Neural progenitor cell (in vitro differentiated cells): ENCODE data around the gene EPHA10. TPM values are rescaled to one million over a fixed set of nuclear protein-coding genes. Genes with fewer than 3 reads are reported as not detected.
A peak's percentile ranks its signal among the peaks of the same experiment; 100 is the strongest.

Experiments used
- DNase-seq: peaks from one replicate; pipeline ENCODE4 v3.0.0-alpha.2; 2016; ENCODE audit warnings: low spot score
- H2AFZ ChIP-seq: fragments of 200-600 bp; sonication (generic); replicated peaks from 2 replicates; pipeline ENCODE4 v1.6.1; 2016; ENCODE audit warnings: antibody characterized with exemption
- H3F3A ChIP-seq: fragments of 200-600 bp; sonication (generic); 2 replicates; pipeline ENCODE4 v1.6.1; 2016; ENCODE audit warnings: antibody characterized with exemption, low read depth
- H3K27ac ChIP-seq: fragments of 200-600 bp; sonication (generic); 2 replicates; pipeline ENCODE4 v1.5.1; 2016; ENCODE audit warnings: mild to moderate bottlenecking
- H3K27me3 ChIP-seq: fragments of 200-600 bp; sonication (generic); 2 replicates; pipeline ENCODE4 v1.6.1; 2016; ENCODE audit warnings: mild to moderate bottlenecking, moderate library complexity
- H3K36me3 ChIP-seq: fragments of 200-600 bp; sonication (generic); 2 replicates; pipeline ENCODE4 v1.5.1; 2016
- H3K4me1 ChIP-seq: fragments of 200-600 bp; sonication (generic); 2 replicates; pipeline ENCODE4 v1.6.1; 2016; ENCODE audit warnings: mixed run types
- H3K4me2 ChIP-seq: fragments of 200-600 bp; sonication (generic); 2 replicates; pipeline ENCODE4 v1.6.1; 2016
- H3K4me3 ChIP-seq: fragments of 200-600 bp; sonication (generic); 2 replicates; pipeline ENCODE4 v1.5.1; 2016
- H3K79me2 ChIP-seq: fragments of 200-600 bp; sonication (generic); 2 replicates; pipeline ENCODE4 v1.6.1; 2016; ENCODE audit warnings: low read depth
- H3K9ac ChIP-seq: fragments of 200-600 bp; sonication (generic); 2 replicates; pipeline ENCODE4 v1.6.1; 2016
- H3K9me3 ChIP-seq: fragments of 200-600 bp; sonication (generic); 2 replicates; pipeline ENCODE4 v1.5.1; 2016; ENCODE audit warnings: low read depth
- H4K20me1 ChIP-seq: fragments of 200-600 bp; sonication (generic); 2 replicates; pipeline ENCODE4 v1.6.1; 2016; ENCODE audit warnings: low read depth
- H3K27ac Mint-ChIP-seq: 3 replicates; pipeline ENCODE4 v1.8.0; 2021; ENCODE audit warnings: mixed read lengths
- H3K27me3 Mint-ChIP-seq: 2 replicates; pipeline ENCODE4 v1.8.0; 2022; ENCODE audit warnings: low read depth, mild to moderate bottlenecking, inconsistent platforms, moderate library complexity, mixed read lengths; ENCODE audit not compliant: insufficient read depth
- H3K36me3 Mint-ChIP-seq: 3 replicates; pipeline ENCODE4 v1.8.0; 2021; ENCODE audit warnings: mixed read lengths
- H3K4me1 Mint-ChIP-seq: 3 replicates; pipeline ENCODE4 v1.8.0; 2021; ENCODE audit warnings: mixed read lengths
- H3K4me3 Mint-ChIP-seq: 3 replicates; pipeline ENCODE4 v1.8.0; 2021; ENCODE audit warnings: mild to moderate bottlenecking, moderate library complexity, mixed read lengths
- H3K9me3 Mint-ChIP-seq: 3 replicates; pipeline ENCODE4 v1.8.0; 2020; ENCODE audit warnings: mixed read lengths
- CTCF ChIP-seq: fragments of 200-600 bp; sonication (generic); IDR thresholded peaks from 2 replicates; pipeline ENCODE4 v1.5.1; 2017; ENCODE audit warnings: antibody characterized with exemption, mild to moderate bottlenecking
- EZH2 ChIP-seq: fragments of 200-600 bp; sonication (generic); IDR thresholded peaks from 2 replicates; pipeline ENCODE4 v1.6.1; 2017; ENCODE audit warnings: antibody characterized with exemption, mild to moderate bottlenecking, moderate library complexity
- EZH2phosphoT487 ChIP-seq: fragments of 200-600 bp; sonication (generic); IDR thresholded peaks from 2 replicates; pipeline ENCODE4 v1.6.1; 2017; ENCODE audit warnings: antibody characterized with exemption
- total RNA-seq: library from RNA; depleted of rRNA; stranded (reverse); fragments of >200 nt; gene quantifications from 2 replicates; pipeline ENCODE4 v1.2.3, GENCODE V29; 2015; ENCODE audit warnings: low replicate concordance

Gene EPHA10
- total RNA-seq, 1 donor from 2014 or later: not detected

- H3K4me1 Mint-ChIP-seq: peaks cover 28% of the 10 kb centered on the region
- H3K9me3 Mint-ChIP-seq: no peaks in the 10 kb centered on the region
- H3K27me3 Mint-ChIP-seq: peaks cover 4% of the 10 kb centered on the region
- Histone ChIP-seq H3K4me3 (no peak overlapping the region), H3K27ac (no peak overlapping the region), H3K79me2 (no peaks in the 10 kb centered on the region), H3K4me1 (no peaks in the 10 kb centered on the region), H2AFZ (no peak overlapping the region), H3K9ac (peak overlapping the region; percentile 27), H3K9me3 (no peaks in the 10 kb centered on the region), H3K4me2 (no peak overlapping the region), H3K27me3 (peaks cover 7% of the 10 kb centered on the region), H4K20me1 (no peaks in the 10 kb centered on the region), H3F3A (no peaks in the 10 kb centered on the region), H3K36me3 (peaks cover 6% of the 10 kb centered on the region)
- TF ChIP-seq EZH2 (no peak), CTCF (no peak), EZH2phosphoT487 (no peak)
- H3K4me3 Mint-ChIP-seq: no peak overlapping the region
- H3K36me3 Mint-ChIP-seq: peaks cover 7% of the 10 kb centered on the region
- no peak for DNase-seq
- no peak overlapping the region for H3K27ac Mint-ChIP-seq
These were observed 87.8 kb downstream of the EPHA10 start for GRCh38 chr1:37677143-37677439.

GRCh38 chr1:37676281-37677142 lies 88.4 kb downstream of the EPHA10 start:
- Histone ChIP-seq H3K4me1 (no peaks in the 10 kb centered on the region), H3K4me3 (no peak overlapping the region), H3K36me3 (peaks cover 3% of the 10 kb centered on the region), H3K27ac (no peak overlapping the region), H3K4me2 (no peak overlapping the region), H4K20me1 (no peaks in the 10 kb centered on the region), H3K79me2 (no peaks in the 10 kb centered on the region), H3F3A (no peaks in the 10 kb centered on the region), H2AFZ (no peak overlapping the region), H3K27me3 (peaks cover 12% of the 10 kb centered on the region), H3K9me3 (no peaks in the 10 kb centered on the region), H3K9ac (peak overlapping the region; percentile 27)
- Mint-ChIP-seq H3K9me3 (no peaks in the 10 kb centered on the region), H3K27me3 (peaks cover 4% of the 10 kb centered on the region), H3K4me3 (no peak overlapping the region), H3K27ac (no peak overlapping the region), H3K4me1 (peaks cover 30% of the 10 kb centered on the region), H3K36me3 (peaks cover 7% of the 10 kb centered on the region)
- DNase-seq: no peak
- TF ChIP-seq EZH2: no peak
- TF ChIP-seq CTCF: no peak
- TF ChIP-seq EZH2phosphoT487: no peak

- Mint-ChIP-seq H3K36me3 (no peaks in the 10 kb centered on the region), H3K4me1 (peaks cover 29% of the 10 kb centered on the region), H3K9me3 (no peaks in the 10 kb centered on the region), H3K27me3 (peaks cover 2% of the 10 kb centered on the region), H3K27ac (no peak overlapping the region), H3K4me3 (no peak overlapping the region)
- TF ChIP-seq EZH2phosphoT487: no peak
- TF ChIP-seq CTCF: no peak
- no peak for TF ChIP-seq EZH2
- no peaks in the 10 kb centered on the region for H4K20me1 ChIP-seq
- DNase-seq: no peak
- H3K36me3 ChIP-seq: no peaks in the 10 kb centered on the region
- no peak overlapping the region for H3K9ac ChIP-seq
- peaks cover 38% of the 10 kb centered on the region for H3K27me3 ChIP-seq
- no peak overlapping the region for H3K4me2 ChIP-seq
- no peak overlapping the region for H3K27ac ChIP-seq
- no peaks in the 10 kb centered on the region for H3K9me3 ChIP-seq
- no peaks in the 10 kb centered on the region for H3F3A ChIP-seq
- no peak overlapping the region for H2AFZ ChIP-seq
- H3K79me2 ChIP-seq: no peaks in the 10 kb centered on the region
- H3K4me3 ChIP-seq: no peak overlapping the region
- H3K4me1 ChIP-seq: no peaks in the 10 kb centered on the region
These were observed 91.0 kb downstream of the EPHA10 start for GRCh38 chr1:37673920-37674319.
